ENCODE data around the gene SRSF9. TPM values are rescaled to one million over a fixed set of nuclear protein-coding genes. Genes with fewer than 3 reads are reported as not detected.

The SRSF9 gene
- polyA plus RNA-seq, 1 of the 3 experiments (the other 2 are of a cell fraction): 210 TPM

GRCh38 chr12:120495731-120496412 lies 26.3 kb upstream of the SRSF9 start, which contains the start of gene DYNLL1 (continued):
- TF ChIP-seq EZH2phosphoT487 (IDR thresholded peaks at IDR 0.05; ENCODE audit: borderline replicate concordance, low read depth) (no peak), ELF1 (IDR thresholded peaks at IDR 0.05) (no peak), RXRA (IDR thresholded peaks at IDR 0.05; ENCODE audit: borderline replicate concordance, low read depth) (peak; percentile 95), EP300 (IDR thresholded peaks at IDR 0.05; ENCODE audit: borderline replicate concordance in 1 of 2, low read depth in 1 of 2, low read length in 1 of 2) (no peak), JUND (IDR thresholded peaks at IDR 0.05) (no peak), RFX5 (IDR thresholded peaks at IDR 0.05; ENCODE audit: low read length) (peak; percentile 72; the same call in 1 of the 2 replicates), SIN3A (IDR thresholded peaks at IDR 0.05; ENCODE audit: borderline replicate concordance, low read depth, low read length) (peak; percentile 83; the same call in 1 of the 2 replicates), MXI1 (IDR thresholded peaks at IDR 0.05; ENCODE audit: low read depth, low read length) (peak; percentile 99), FOXM1 (IDR thresholded peaks at IDR 0.05; ENCODE audit: low read depth) (peak; percentile 100), RCOR1 (IDR thresholded peaks at IDR 0.05; ENCODE audit: low read length) (no peak), IRF3 (IDR thresholded peaks at IDR 0.05; ENCODE audit: low read depth, low read length) (peak; percentile 80), RAD21 (IDR thresholded peaks at IDR 0.05; ENCODE audit: low read length) (no peak), CHD2 (IDR thresholded peaks at IDR 0.05; ENCODE audit: low read length, partially characterized antibody) (peak; percentile 69), GATA2 (CRISPR knock-in tag; IDR thresholded peaks at IDR 0.05) (no peak), PBX3 (IDR thresholded peaks at IDR 0.05) (peak; percentile 43; the same call in 1 of the 2 replicates), NFIC (IDR thresholded peaks at IDR 0.05; ENCODE audit: borderline replicate concordance) (no peak), FOSL2 (IDR thresholded peaks at IDR 0.05; ENCODE audit: borderline replicate concordance, low read depth) (no peak), YY1 (IDR thresholded peaks at IDR 0.05; ENCODE audit: low read depth) (0 out of 2 replicates have a peak, but pooled peaks have one; percentile 16), MAX (IDR thresholded peaks at IDR 0.05; ENCODE audit: low read depth) (peak; percentile 66), SMC3 (IDR thresholded peaks at IDR 0.05; ENCODE audit: low read depth, low read length) (no peak), GABPA (IDR thresholded peaks at IDR 0.05; ENCODE audit: low read depth) (no peak), POLR2AphosphoS5 (IDR thresholded peaks at IDR 0.05; ENCODE audit: low read depth, low read length) (peak; percentile 99)
- TF ChIP-seq, protein P1, sequence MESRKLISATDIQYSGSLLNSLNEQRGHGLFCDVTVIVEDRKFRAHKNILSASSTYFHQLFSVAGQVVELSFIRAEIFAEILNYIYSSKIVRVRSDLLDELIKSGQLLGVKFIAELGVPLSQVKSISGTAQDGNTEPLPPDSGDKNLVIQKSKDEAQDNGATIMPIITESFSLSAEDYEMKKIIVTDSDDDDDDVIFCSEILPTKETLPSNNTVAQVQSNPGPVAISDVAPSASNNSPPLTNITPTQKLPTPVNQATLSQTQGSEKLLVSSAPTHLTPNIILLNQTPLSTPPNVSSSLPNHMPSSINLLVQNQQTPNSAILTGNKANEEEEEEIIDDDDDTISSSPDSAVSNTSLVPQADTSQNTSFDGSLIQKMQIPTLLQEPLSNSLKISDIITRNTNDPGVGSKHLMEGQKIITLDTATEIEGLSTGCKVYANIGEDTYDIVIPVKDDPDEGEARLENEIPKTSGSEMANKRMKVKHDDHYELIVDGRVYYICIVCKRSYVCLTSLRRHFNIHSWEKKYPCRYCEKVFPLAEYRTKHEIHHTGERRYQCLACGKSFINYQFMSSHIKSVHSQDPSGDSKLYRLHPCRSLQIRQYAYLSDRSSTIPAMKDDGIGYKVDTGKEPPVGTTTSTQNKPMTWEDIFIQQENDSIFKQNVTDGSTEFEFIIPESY (IDR thresholded peaks at IDR 0.05; ENCODE audit: borderline replicate concordance, low read depth): no peak
- TF ChIP-seq, protein P2, sequence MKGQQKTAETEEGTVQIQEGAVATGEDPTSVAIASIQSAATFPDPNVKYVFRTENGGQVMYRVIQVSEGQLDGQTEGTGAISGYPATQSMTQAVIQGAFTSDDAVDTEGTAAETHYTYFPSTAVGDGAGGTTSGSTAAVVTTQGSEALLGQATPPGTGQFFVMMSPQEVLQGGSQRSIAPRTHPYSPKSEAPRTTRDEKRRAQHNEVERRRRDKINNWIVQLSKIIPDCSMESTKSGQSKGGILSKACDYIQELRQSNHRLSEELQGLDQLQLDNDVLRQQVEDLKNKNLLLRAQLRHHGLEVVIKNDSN (IDR thresholded peaks at IDR 0.05; ENCODE audit: borderline replicate concordance, low read depth): 0 out of 2 replicates have a peak, but pooled peaks have one; percentile 11
